22Rv1 (cell line): Measurements from ENCODE around the gene TEX261.

Source experiments
- CTCF ChIP-seq: fragments of 450-650 bp; IDR thresholded peaks from 2 replicates; pipeline ENCODE4 v1.5.1; 2017; ENCODE audit warnings: mild to moderate bottlenecking
- ZFX ChIP-seq: fragments of 450-650 bp; IDR thresholded peaks from 2 replicates; pipeline ENCODE4 v1.6.1; 2017; ENCODE audit warnings: antibody characterized with exemption, borderline replicate concordance

GRCh38 chr2:70984228-70984575 is 10.5 kb downstream of the TEX261 start:
- TF ChIP-seq CTCF (no peak), ZFX (no peak)
